Endothelial cell of umbilical vein (primary cell): ENCODE data around the gene ZBED4.
A peak's percentile ranks its signal among the peaks of the same experiment; 100 is the strongest.

ENCODE experiments used
- GATA2 ChIP-seq: IDR thresholded peaks from 2 replicates; pipeline ENCODE4 v1.7.0; 2011; ENCODE audit warnings: low read depth, mild to moderate bottlenecking, moderate library complexity, mixed read lengths, low read length; ENCODE audit not compliant: insufficient read length, insufficient read depth
- MAX ChIP-seq: IDR thresholded peaks from 2 replicates; pipeline ENCODE4 v1.6.1; 2011; ENCODE audit not compliant: insufficient read depth, insufficient read length
- MYC ChIP-seq: IDR thresholded peaks from one replicate; pipeline ENCODE4 v1.6.1; 2011; ENCODE audit warnings: mild to moderate bottlenecking, low read depth, low read length
- POLR2A ChIP-seq: IDR thresholded peaks from 2 replicates; pipeline ENCODE4 v1.6.1; 2012; ENCODE audit warnings: low read depth, mild to moderate bottlenecking, control low read depth, low read length
- POLR2AphosphoS5 ChIP-seq: IDR thresholded peaks from 2 replicates; pipeline ENCODE4 v1.6.1; 2012; ENCODE audit warnings: low read depth, mild to moderate bottlenecking, control low read depth, low read length, moderate library complexity; ENCODE audit not compliant: insufficient read depth
- TF ChIP-seq, protein P1 (sequence below), 2 donors: IDR thresholded peaks; 1 replicate in 1 of 2; 2 replicates in 1 of 2; pipeline ENCODE4 v1.5.1; 2011; ENCODE audit warnings: low read length in 2 of 2, mild to moderate bottlenecking in 2 of 2, moderate library complexity in 2 of 2, control low read depth in 1 of 2, inconsistent platforms in 1 of 2, low read depth in 1 of 2; ENCODE audit not compliant: insufficient read depth in 1 of 2; ENCODE audit errors: extremely low read depth in 1 of 2

- TF ChIP-seq POLR2A = peak; percentile 52
- TF ChIP-seq, protein P1, sequence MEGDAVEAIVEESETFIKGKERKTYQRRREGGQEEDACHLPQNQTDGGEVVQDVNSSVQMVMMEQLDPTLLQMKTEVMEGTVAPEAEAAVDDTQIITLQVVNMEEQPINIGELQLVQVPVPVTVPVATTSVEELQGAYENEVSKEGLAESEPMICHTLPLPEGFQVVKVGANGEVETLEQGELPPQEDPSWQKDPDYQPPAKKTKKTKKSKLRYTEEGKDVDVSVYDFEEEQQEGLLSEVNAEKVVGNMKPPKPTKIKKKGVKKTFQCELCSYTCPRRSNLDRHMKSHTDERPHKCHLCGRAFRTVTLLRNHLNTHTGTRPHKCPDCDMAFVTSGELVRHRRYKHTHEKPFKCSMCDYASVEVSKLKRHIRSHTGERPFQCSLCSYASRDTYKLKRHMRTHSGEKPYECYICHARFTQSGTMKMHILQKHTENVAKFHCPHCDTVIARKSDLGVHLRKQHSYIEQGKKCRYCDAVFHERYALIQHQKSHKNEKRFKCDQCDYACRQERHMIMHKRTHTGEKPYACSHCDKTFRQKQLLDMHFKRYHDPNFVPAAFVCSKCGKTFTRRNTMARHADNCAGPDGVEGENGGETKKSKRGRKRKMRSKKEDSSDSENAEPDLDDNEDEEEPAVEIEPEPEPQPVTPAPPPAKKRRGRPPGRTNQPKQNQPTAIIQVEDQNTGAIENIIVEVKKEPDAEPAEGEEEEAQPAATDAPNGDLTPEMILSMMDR (IDR thresholded peaks at IDR 0.05; ENCODE audit: extremely low read depth in 1 of 2, insufficient read depth in 1 of 2, low read depth in 1 of 2, low read length in 2 of 2) = no peak
- peak; percentile 56 for TF ChIP-seq POLR2AphosphoS5
- no peak for TF ChIP-seq MYC
- no peak for TF ChIP-seq MAX
- no peak for TF ChIP-seq GATA2
These were observed 82.7 kb downstream of the ZBED4 start for GRCh38 chr22:49936018-49936972.
